HepG2 (cell line): ENCODE measurements around the gene CR1L. TPM values are rescaled to one million over a fixed set of nuclear protein-coding genes. Genes with fewer than 3 reads are reported as not detected.

Experiments used
- ATAC-seq: fragments of 200-7000 bp; cut with Tn5 transposase; 3 replicates; pipeline ENCODE4 v1.9.1; 2020; ENCODE audit warnings: mild to moderate bottlenecking, moderate library complexity
- BruUV-seq: library from RNA; stranded (reverse); fragments of 400-500 nt; replicated peaks from 2 replicates; lab custom pipeline; 2021; lab: Mats Ljungman, UMichigan
- CTCF ChIA-PET: fragments of 300-600 bp; formaldehyde crosslinking; extraction: SDS; loops from one replicate; lab custom pipeline; 2021; ENCODE audit warnings: low total read pairs, inconsistent platforms, low intra/inter-chr PET ratio; lab: Yijun Ruan, JAX
- POLR2A ChIA-PET: fragments of 350-600 bp; sonication (Branson Sonifier 250); formaldehyde crosslinking; loops from one replicate; lab custom pipeline; 2020; ENCODE audit warnings: antibody characterized with exemption, inconsistent platforms; lab: Yijun Ruan, JAX
- DNase-seq: peaks from one replicate; pipeline ENCODE4 v3.0.0-alpha.2; 2015; ENCODE audit warnings: low spot score
- FAIRE-seq: peaks from 3 replicates; lab custom pipeline; 2011; peaks lifted over from hg19 to GRCh38; lab: Jason Lieb, UNC
- H2AFZ ChIP-seq: one replicate; pipeline ENCODE4 v1.6.1; 2011; ENCODE audit warnings: low read length, inconsistent platforms
- H3K27ac ChIP-seq: fragments of 300-600 bp; 3 replicates; pipeline ENCODE4 v1.8.0; 2011; ENCODE audit warnings: mixed run types, mild to moderate bottlenecking, mixed read lengths, low read length, inconsistent platforms; ENCODE audit not compliant: insufficient read depth; ENCODE audit errors: extremely low read length
- H3K27me3 ChIP-seq, 2 experiments: fragments of 200-600 bp in 1 of 2; 2 replicates in 1 of 2; 3 replicates in 1 of 2; pipeline versions ENCODE4 v1.6.0 to v1.8.0; 2011; ENCODE audit warnings: low read length in 2 of 2, mild to moderate bottlenecking in 2 of 2, moderate library complexity in 2 of 2, inconsistent platforms in 1 of 2; ENCODE audit not compliant: insufficient read depth in 2 of 2, control insufficient read depth in 1 of 2
- H3K36me3 ChIP-seq, 2 experiments: fragments of 200-600 bp in 1 of 2; replicated peaks in 1 of 2; 2 replicates in 1 of 2; 3 replicates in 1 of 2; pipeline versions ENCODE4 v1.5.1 to v1.8.0; 2011; ENCODE audit warnings: low read length in 2 of 2, inconsistent platforms in 1 of 2; ENCODE audit not compliant: insufficient read depth in 2 of 2, control insufficient read depth in 1 of 2
- H3K4me1 ChIP-seq: 2 replicates; pipeline ENCODE4 v1.5.1; 2012; ENCODE audit warnings: low read length, inconsistent platforms; ENCODE audit not compliant: insufficient read depth
- H3K4me2 ChIP-seq: 2 replicates; pipeline ENCODE4 v1.6.0; 2011; ENCODE audit warnings: low read depth, low read length, inconsistent platforms
- H3K4me3 ChIP-seq, 3 experiments: fragments of 200-600 bp in 1 of 3; sonication (generic), shearing (Covaris generic) in 1 of 3; replicated peaks in 1 of 3; 2 replicates each; pipeline ENCODE4 v1.5.1; 2011 to 2016; ENCODE audit warnings: low read length in 3 of 3, inconsistent platforms in 2 of 3, low read depth in 2 of 3, mild to moderate bottlenecking in 2 of 3, control low read depth in 1 of 3, mixed read lengths in 1 of 3; ENCODE audit not compliant: insufficient read depth in 1 of 3
- H3K79me2 ChIP-seq: one replicate; pipeline ENCODE4 v1.6.1; 2011; ENCODE audit warnings: low read length, inconsistent platforms; ENCODE audit not compliant: insufficient read depth
- H3K9ac ChIP-seq: 2 replicates; pipeline ENCODE4 v1.6.0; 2011; ENCODE audit warnings: mild to moderate bottlenecking, low read depth, low read length, inconsistent platforms; ENCODE audit not compliant: insufficient read depth
- H3K9me3 ChIP-seq: 2 replicates; pipeline ENCODE4 v1.5.1; 2012; ENCODE audit warnings: mild to moderate bottlenecking, low read length
- H4K20me1 ChIP-seq: 2 replicates; pipeline ENCODE4 v1.6.0; 2011; ENCODE audit warnings: inconsistent platforms, mild to moderate bottlenecking, low read length, moderate library complexity; ENCODE audit not compliant: insufficient read depth
- CREBL2 ChIP-seq: sonication (generic); formaldehyde crosslinking; IDR thresholded peaks from 2 replicates; pipeline ENCODE4 v1.8.1; 2023; ENCODE audit warnings: missing genetic modification reagents, mild to moderate bottlenecking, borderline replicate concordance
- KMT2A ChIP-seq: sonication (generic); formaldehyde crosslinking; IDR thresholded peaks from 2 replicates; pipeline ENCODE4 v1.4.0; 2020; ENCODE audit warnings: missing genetic modification reagents
- MED13 ChIP-seq: sonication (generic); formaldehyde crosslinking; IDR thresholded peaks from 2 replicates; pipeline ENCODE4 v1.5.0; 2020; ENCODE audit warnings: missing genetic modification reagents
- POLR2AphosphoS2 ChIP-seq: IDR thresholded peaks from 2 replicates; pipeline ENCODE4 v1.6.1; 2011; ENCODE audit warnings: low read depth, low read length, improper control_type of control experiment
- SKI ChIP-seq: fragments of 450-650 bp; IDR thresholded peaks from one replicate; pipeline ENCODE4 v1.6.1; 2018; ENCODE audit warnings: mild to moderate bottlenecking; ENCODE audit not compliant: partially characterized antibody
- SNRNP70 ChIP-seq: fragments of 200-400 bp; formaldehyde crosslinking; IDR thresholded peaks from 2 replicates; pipeline ENCODE4 v1.6.1; 2017; ENCODE audit warnings: mild to moderate bottlenecking, low read depth, low read length, moderate library complexity
- TFDP1 ChIP-seq: IDR thresholded peaks from 2 replicates; pipeline ENCODE4 v1.6.1; 2016; ENCODE audit warnings: missing compliant biosample characterization, missing genetic modification reagents, borderline replicate concordance
- THAP11 ChIP-seq: IDR thresholded peaks from 2 replicates; pipeline ENCODE4 v1.6.1; 2016; ENCODE audit warnings: missing biosample characterization, missing genetic modification reagents
- ZNF18 ChIP-seq: sonication (generic); formaldehyde crosslinking; IDR thresholded peaks from 2 replicates; pipeline ENCODE4 v1.8.0; 2022; ENCODE audit warnings: mild to moderate bottlenecking, missing genetic modification reagents; ENCODE audit not compliant: insufficient replicate concordance
- ZNF180 ChIP-seq: sonication (generic); formaldehyde crosslinking; IDR thresholded peaks from 2 replicates; pipeline ENCODE4 v1.4.0; 2020; ENCODE audit warnings: low read depth, missing genetic modification reagents, borderline replicate concordance
- ZNF512B ChIP-seq: sonication (generic); formaldehyde crosslinking; IDR thresholded peaks from 2 replicates; pipeline ENCODE4 v1.5.1; 2020; ENCODE audit warnings: missing genetic modification reagents, mild to moderate bottlenecking, borderline replicate concordance
- ZNF891 ChIP-seq: sonication (generic); formaldehyde crosslinking; IDR thresholded peaks from 2 replicates; pipeline ENCODE4 v1.5.0; 2020; ENCODE audit warnings: mild to moderate bottlenecking, missing genetic modification reagents
- WGBS: methylation state at CpG from one replicate; pipeline ENCODE4 v1.1.6; 2017; ENCODE audit warnings: low lambda C conversion rate; 5-methylcytosine and 5-hydroxymethylcytosine counted together
- in situ Hi-C: cut with HindIII; loops from 2 replicates; pipeline ENCODE4 v1.10.0; 2017; ENCODE audit warnings: low pct_unique_long_range_greater_than_20kb; ENCODE audit not compliant: extremely low pct_ligation_motif_present
- intact Hi-C: fragments of 100-400 bp; cut with micrococcal nuclease; formaldehyde crosslinking; loops from one replicate; pipeline ENCODE4 v1.10.0; 2022; ENCODE audit not compliant: unreplicated experiment
- polyA plus RNA-seq, 8 experiments: library from polyadenylated mRNA; depleted of rRNA in 3 of 8; stranded (reverse) in 7 of 8; unstranded in 1 of 8; fragments of >200 nt; fragmentation: Illumina TruSeq in 4 of 8; extraction: Trizol in 4 of 8; gene quantifications; 2 replicates each; pipeline versions ENCODE4 v1.2.1 to v1.2.3, GENCODE V29; 2011 to 2016; ENCODE audit warnings: low read depth in 4 of 8, missing spikeins in 1 of 8, mixed read lengths in 1 of 8; ENCODE audit not compliant: insufficient read depth in 1 of 8
- total RNA-seq, 5 experiments: library from RNA; depleted of rRNA; stranded (reverse); fragments of >200 nt; fragmentation: Illumina TruSeq; extraction: Trizol; gene quantifications; 2 replicates each; pipeline ENCODE4 v1.2.3, GENCODE V29; 2016; ENCODE audit warnings: low read depth in 1 of 5

CR1L gene
- total and polyA plus RNA-seq, 2 of the 13 experiments (the other 11 are each of a cell fraction or from before 2014, with no cell fraction given), result not detected

- TF ChIP-seq SKI, result no peak
- TF ChIP-seq ZNF18 (CRISPR knock-in tag), result no peak
- no peak for TF ChIP-seq TFDP1 (CRISPR knock-in tag)
- TF ChIP-seq THAP11 (CRISPR knock-in tag), result no peak
- TF ChIP-seq KMT2A (CRISPR knock-in tag), result no peak
- TF ChIP-seq ZNF891, result no peak
- no peak for TF ChIP-seq POLR2AphosphoS2
- TF ChIP-seq, all 625 proteins: peak for 0
Measured at GRCh38 chr1:207670192-207670591, 25.3 kb downstream of the CR1L start (continued).

- POLR2A ChIA-PET, result no interaction called here
- H3K9me3 ChIP-seq, result no peaks in the 10 kb centered on the region
- TF ChIP-seq CREBL2 (CRISPR knock-in tag) (no peak), MED13 (CRISPR knock-in tag) (no peak), ZNF512B (CRISPR knock-in tag) (no peak), SNRNP70 (no peak), ZNF180 (CRISPR knock-in tag) (no peak)
- TF ChIP-seq, all 625 proteins: peak for 0
- H3K9ac ChIP-seq, result no peak overlapping the region
- H2AFZ ChIP-seq, result no peak overlapping the region
- no peaks in the 10 kb centered on the region for H3K79me2 ChIP-seq
- H3K4me3 ChIP-seq, result no peak overlapping the region
- intact Hi-C loops (no loop called here), in situ Hi-C loops (no loop called here)
- FAIRE-seq (no peak), DNase-seq (no peak), ATAC-seq (no peak)
- WGBS, result 0% methylated on average over 3 of the region's 3 CpGs
- no peak overlapping the region for H3K27ac ChIP-seq
- BruUV-seq, result no TSS peak
- H3K27me3 ChIP-seq, result peaks cover 0 to 9% of the 10 kb centered on the region in 2 experiments; a peak in 1 of 5 replicates
- no peaks in the 10 kb centered on the region for H3K36me3 ChIP-seq
- H3K4me1 ChIP-seq, result peaks cover 7% of the 10 kb centered on the region; the same call in 1 of the 2 replicates
- H4K20me1 ChIP-seq, result no peaks in the 10 kb centered on the region
- no peak overlapping the region for H3K4me2 ChIP-seq
- CTCF ChIA-PET, result no interaction called here
Measured at GRCh38 chr1:207670997-207671396, 26.1 kb downstream of the CR1L start.
